ENCODE data around the gene NAB2. TPM values are rescaled to one million over a fixed set of nuclear protein-coding genes. Genes with fewer than 3 reads are reported as not detected.
A peak's percentile ranks its signal among the peaks of the same experiment; 100 is the strongest.

The NAB2 gene
- total RNA-seq (ENCODE audit: unreplicated experiment) = 14.0 TPM
- long read RNA-seq, partial matches to known transcripts = 1 of 1 reads
- long read RNA-seq, other reads (novel, unspliced or antisense) = 0 of 1 reads

GRCh38 chr12:57088354-57089270 lies at the start of gene NAB2:
NAB2 (plus strand) TSS chr12:57089114; CDS start chr12:57089272, 158 bp downstream.
- peak within 1 kb of the TSS; percentile 91 for H3K27ac Mint-ChIP-seq (ENCODE audit: unreplicated experiment)
- H3K36me3 Mint-ChIP-seq (ENCODE audit: low read depth, unreplicated experiment) = peaks cover 21% of the 10 kb centered on the region
- peaks cover 29% of the 10 kb centered on the region for H3K4me1 Mint-ChIP-seq (ENCODE audit: unreplicated experiment)
- peak; percentile 81 for DNase-seq (ENCODE audit: low spot score)
- H3K27me3 Mint-ChIP-seq (ENCODE audit: unreplicated experiment) = peaks cover 35% of the 10 kb centered on the region
- peak within 1 kb of the TSS; percentile 94 for H3K4me3 Mint-ChIP-seq (ENCODE audit: unreplicated experiment)
- TF ChIP-seq, protein P1, sequence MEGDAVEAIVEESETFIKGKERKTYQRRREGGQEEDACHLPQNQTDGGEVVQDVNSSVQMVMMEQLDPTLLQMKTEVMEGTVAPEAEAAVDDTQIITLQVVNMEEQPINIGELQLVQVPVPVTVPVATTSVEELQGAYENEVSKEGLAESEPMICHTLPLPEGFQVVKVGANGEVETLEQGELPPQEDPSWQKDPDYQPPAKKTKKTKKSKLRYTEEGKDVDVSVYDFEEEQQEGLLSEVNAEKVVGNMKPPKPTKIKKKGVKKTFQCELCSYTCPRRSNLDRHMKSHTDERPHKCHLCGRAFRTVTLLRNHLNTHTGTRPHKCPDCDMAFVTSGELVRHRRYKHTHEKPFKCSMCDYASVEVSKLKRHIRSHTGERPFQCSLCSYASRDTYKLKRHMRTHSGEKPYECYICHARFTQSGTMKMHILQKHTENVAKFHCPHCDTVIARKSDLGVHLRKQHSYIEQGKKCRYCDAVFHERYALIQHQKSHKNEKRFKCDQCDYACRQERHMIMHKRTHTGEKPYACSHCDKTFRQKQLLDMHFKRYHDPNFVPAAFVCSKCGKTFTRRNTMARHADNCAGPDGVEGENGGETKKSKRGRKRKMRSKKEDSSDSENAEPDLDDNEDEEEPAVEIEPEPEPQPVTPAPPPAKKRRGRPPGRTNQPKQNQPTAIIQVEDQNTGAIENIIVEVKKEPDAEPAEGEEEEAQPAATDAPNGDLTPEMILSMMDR (IDR thresholded peaks at IDR 0.05; ENCODE audit: unreplicated experiment) = no peak
- H3K9me3 Mint-ChIP-seq (ENCODE audit: unreplicated experiment) = no peaks in the 10 kb centered on the region

DNA sequence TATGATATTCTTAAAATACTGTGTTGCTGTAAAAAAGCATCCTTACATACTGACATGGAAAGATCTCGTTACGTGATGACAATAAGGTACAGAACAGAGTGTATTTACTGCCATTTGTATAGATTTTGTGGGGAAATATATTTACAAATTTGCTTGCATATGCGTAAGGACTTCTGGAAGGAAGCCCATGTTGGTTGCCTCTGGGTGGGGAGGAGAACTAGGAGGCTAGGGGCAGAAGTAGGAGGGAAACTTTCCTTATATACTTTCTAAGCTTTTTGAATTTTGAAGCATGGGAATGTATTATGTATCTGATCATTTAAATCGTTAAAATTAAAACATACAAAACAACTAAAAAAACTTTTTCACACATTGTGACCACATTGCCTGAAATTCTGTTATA lies 48.7 kb upstream of the NAB2 start:
- H3K36me3 Mint-ChIP-seq (ENCODE audit: low read depth, unreplicated experiment) = no peaks in the 10 kb centered on the region
- peaks cover 31% of the 10 kb centered on the region for H3K4me1 Mint-ChIP-seq (ENCODE audit: unreplicated experiment)
- TF ChIP-seq, protein P1 (IDR thresholded peaks at IDR 0.05; ENCODE audit: unreplicated experiment) = no peak
- no peak overlapping the region for H3K4me3 Mint-ChIP-seq (ENCODE audit: unreplicated experiment)
- H3K9me3 Mint-ChIP-seq (ENCODE audit: unreplicated experiment) = no peaks in the 10 kb centered on the region
- H3K27me3 Mint-ChIP-seq (ENCODE audit: unreplicated experiment) = peaks cover 4% of the 10 kb centered on the region
- no peak for DNase-seq (ENCODE audit: low spot score)
- no peak overlapping the region for H3K27ac Mint-ChIP-seq (ENCODE audit: unreplicated experiment)

DNA sequence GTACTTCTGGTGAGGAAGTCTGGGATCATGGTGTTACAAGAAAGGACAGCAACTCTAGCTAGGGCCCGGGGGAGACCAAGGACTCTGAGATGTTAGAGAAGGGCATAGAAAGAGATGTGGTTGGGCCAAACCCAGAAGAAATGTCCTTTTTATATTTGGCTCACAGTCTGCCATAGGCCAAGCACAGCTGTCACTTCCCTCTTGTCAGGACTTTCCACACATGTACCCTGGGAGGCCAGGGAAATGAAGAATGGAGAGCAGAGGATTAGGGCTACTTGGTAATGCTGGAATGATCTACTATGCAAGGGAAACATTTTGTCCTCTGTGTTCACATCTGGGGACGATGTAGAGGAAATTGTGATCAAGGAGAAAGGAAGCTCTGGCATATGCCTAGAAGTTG lies 48.2 kb upstream of the NAB2 start:
- H3K4me3 Mint-ChIP-seq (ENCODE audit: unreplicated experiment) = no peak overlapping the region
- H3K9me3 Mint-ChIP-seq (ENCODE audit: unreplicated experiment) = no peaks in the 10 kb centered on the region
- no peak overlapping the region for H3K27ac Mint-ChIP-seq (ENCODE audit: unreplicated experiment)
- DNase-seq (ENCODE audit: low spot score) = no peak
- no peaks in the 10 kb centered on the region for H3K36me3 Mint-ChIP-seq (ENCODE audit: low read depth, unreplicated experiment)
- peaks cover 4% of the 10 kb centered on the region for H3K27me3 Mint-ChIP-seq (ENCODE audit: unreplicated experiment)
- TF ChIP-seq, protein P1 (IDR thresholded peaks at IDR 0.05; ENCODE audit: unreplicated experiment) = no peak
- peaks cover 30% of the 10 kb centered on the region for H3K4me1 Mint-ChIP-seq (ENCODE audit: unreplicated experiment)

- Mint-ChIP-seq H3K4me3 (ENCODE audit: unreplicated experiment) (no peak overlapping the region), H3K27me3 (ENCODE audit: unreplicated experiment) (peaks cover 6% of the 10 kb centered on the region), H3K27ac (ENCODE audit: unreplicated experiment) (no peak overlapping the region), H3K36me3 (ENCODE audit: low read depth, unreplicated experiment) (peaks cover 3% of the 10 kb centered on the region), H3K9me3 (ENCODE audit: unreplicated experiment) (no peaks in the 10 kb centered on the region), H3K4me1 (ENCODE audit: unreplicated experiment) (peaks cover 21% of the 10 kb centered on the region)
- TF ChIP-seq, protein P1 (IDR thresholded peaks at IDR 0.05; ENCODE audit: unreplicated experiment) = no peak
- no peak for DNase-seq (ENCODE audit: low spot score)
Measured at GRCh38 chr12:57042695-57043094, 46.2 kb upstream of the NAB2 start.

GRCh38 chr12:57044468-57044867 lies 44.4 kb upstream of the NAB2 start:
- DNase-seq (ENCODE audit: low spot score) = no peak
- Mint-ChIP-seq H3K4me3 (ENCODE audit: unreplicated experiment) (no peak overlapping the region), H3K9me3 (ENCODE audit: unreplicated experiment) (no peaks in the 10 kb centered on the region), H3K36me3 (ENCODE audit: low read depth, unreplicated experiment) (peaks cover 3% of the 10 kb centered on the region), H3K4me1 (ENCODE audit: unreplicated experiment) (peaks cover 15% of the 10 kb centered on the region), H3K27me3 (ENCODE audit: unreplicated experiment) (peaks cover 5% of the 10 kb centered on the region), H3K27ac (ENCODE audit: unreplicated experiment) (no peak overlapping the region)
- TF ChIP-seq, protein P1 (IDR thresholded peaks at IDR 0.05; ENCODE audit: unreplicated experiment) = no peak

All from endothelial cell (in vitro differentiated cells).